Epithelial cell of prostate (primary cell): Measurements from ENCODE around the gene MAP3K9.

Experiments
- DNase-seq: peaks from one replicate; pipeline ENCODE4 v3.0.0-alpha.2; 2011; ENCODE audit warnings: low read depth, low spot score
- H3K27ac ChIP-seq: fragments of 450-650 bp; 2 replicates; pipeline ENCODE4 v1.5.1; 2017; ENCODE audit warnings: mild to moderate bottlenecking

MAP3K9 gene

GRCh38 chr14:70791971-70792370 is 17.3 kb downstream of the MAP3K9 start:
- no peak for DNase-seq
- H3K27ac ChIP-seq, result peak overlapping the region; percentile 99

- no peak for DNase-seq
- H3K27ac ChIP-seq, result peak overlapping the region; percentile 99
These were observed 19.4 kb downstream of the MAP3K9 start for GRCh38 chr14:70789961-70790360.

- no peak for DNase-seq
- peak overlapping the region; percentile 99 for H3K27ac ChIP-seq
These were observed 20.0 kb downstream of the MAP3K9 start for GRCh38 chr14:70789361-70789760.

- no peak for DNase-seq
- peak overlapping the region; percentile 99 for H3K27ac ChIP-seq
These were observed 20.4 kb downstream of the MAP3K9 start for GRCh38 chr14:70788898-70789297.

GRCh38 chr14:70785556-70785955 is 23.8 kb downstream of the MAP3K9 start:
- peak; percentile 88 for DNase-seq
- H3K27ac ChIP-seq, result peak overlapping the region; percentile 99

- peak; percentile 58 for DNase-seq
- peak overlapping the region; percentile 99 for H3K27ac ChIP-seq
These were observed 24.4 kb downstream of the MAP3K9 start for GRCh38 chr14:70784886-70785285.

GRCh38 chr14:70782361-70782760 is 27.0 kb downstream of the MAP3K9 start:
- DNase-seq, result peak; percentile 100
- H3K27ac ChIP-seq, result peak overlapping the region; percentile 99

- no peak overlapping the region for H3K27ac ChIP-seq
- no peak for DNase-seq
These were observed 28.8 kb downstream of the MAP3K9 start for GRCh38 chr14:70780396-70781075.

GRCh38 chr14:70779667-70780066 is 29.6 kb downstream of the MAP3K9 start:
- DNase-seq, result no peak
- no peak overlapping the region for H3K27ac ChIP-seq

GRCh38 chr14:70776197-70776596 is 33.1 kb downstream of the MAP3K9 start:
- no peak for DNase-seq
- H3K27ac ChIP-seq, result no peak overlapping the region

- no peak for DNase-seq
- no peak overlapping the region for H3K27ac ChIP-seq
These were observed 36.0 kb downstream of the MAP3K9 start for GRCh38 chr14:70773182-70773862.

- H3K27ac ChIP-seq, result peak overlapping the region; percentile 68
- DNase-seq, result no peak
These were observed 37.5 kb downstream of the MAP3K9 start for GRCh38 chr14:70771781-70772212.

- peak overlapping the region; percentile 68 for H3K27ac ChIP-seq
- DNase-seq, result peak; percentile 85
These were observed 38.8 kb downstream of the MAP3K9 start for GRCh38 chr14:70770490-70770889.

GRCh38 chr14:70759398-70759797 is 49.9 kb downstream of the MAP3K9 start:
- no peak overlapping the region for H3K27ac ChIP-seq
- DNase-seq, result no peak

- DNase-seq, result peak; percentile 93
- H3K27ac ChIP-seq, result peak overlapping the region; percentile 99
These were observed 53.7 kb downstream of the MAP3K9 start for GRCh38 chr14:70755655-70756054.

GRCh38 chr14:70754991-70755390 is 54.3 kb downstream of the MAP3K9 start:
- H3K27ac ChIP-seq, result peak overlapping the region; percentile 99
- DNase-seq, result peak; percentile 87

- peak overlapping the region; percentile 99 for H3K27ac ChIP-seq
- no peak for DNase-seq
These were observed 55.8 kb downstream of the MAP3K9 start for GRCh38 chr14:70753518-70753953.

GRCh38 chr14:70748422-70748821 is 60.9 kb downstream of the MAP3K9 start:
- no peak overlapping the region for H3K27ac ChIP-seq
- no peak for DNase-seq

GRCh38 chr14:70744641-70745040 is 64.7 kb downstream of the MAP3K9 start:
- no peak for DNase-seq
- H3K27ac ChIP-seq, result no peak overlapping the region

- H3K27ac ChIP-seq, result no peak overlapping the region
- DNase-seq, result no peak
These were observed 67.0 kb downstream of the MAP3K9 start for GRCh38 chr14:70742316-70742715.

- H3K27ac ChIP-seq, result no peak overlapping the region
- DNase-seq, result no peak
These were observed 67.8 kb downstream of the MAP3K9 start for GRCh38 chr14:70741482-70741881.

- DNase-seq, result no peak
- no peak overlapping the region for H3K27ac ChIP-seq
These were observed 74.3 kb downstream of the MAP3K9 start for GRCh38 chr14:70735043-70735442.
